Bone marrow (tissue), 2 donors: Measurements from ENCODE around the gene KCNC1.

ENCODE experiments used
- DNase-seq, 2 donors: peaks; one replicate each; lab custom pipeline; 2025; lab: John Stamatoyannopoulos, UW

Gene KCNC1

DNA sequence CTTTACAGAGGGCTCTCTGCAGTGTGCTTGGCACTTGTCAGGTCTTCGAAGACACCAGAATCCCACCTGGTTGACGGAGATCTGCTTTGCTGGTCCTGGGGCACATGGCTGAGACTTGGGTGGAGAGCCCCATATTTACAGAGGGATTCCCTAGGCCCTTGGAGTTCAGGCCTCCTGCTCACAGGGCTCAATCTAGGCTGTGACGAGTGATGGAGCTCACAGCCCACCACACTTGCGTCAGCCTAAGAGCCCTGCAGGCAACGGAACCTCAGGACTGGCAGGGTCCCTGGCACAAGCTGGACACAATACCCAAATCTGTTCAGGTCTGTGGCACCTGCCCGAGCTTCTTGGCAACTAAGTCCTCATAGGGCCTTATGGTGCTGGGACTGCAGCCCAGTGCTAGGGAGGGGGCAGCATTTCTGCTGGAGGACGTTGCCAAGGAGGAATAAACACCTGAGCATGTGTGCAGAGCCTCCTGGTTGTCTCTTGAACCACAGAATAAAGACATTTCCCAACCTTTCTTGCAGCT is 59.1 kb downstream of the KCNC1 start:
- no peak for DNase-seq

DNA sequence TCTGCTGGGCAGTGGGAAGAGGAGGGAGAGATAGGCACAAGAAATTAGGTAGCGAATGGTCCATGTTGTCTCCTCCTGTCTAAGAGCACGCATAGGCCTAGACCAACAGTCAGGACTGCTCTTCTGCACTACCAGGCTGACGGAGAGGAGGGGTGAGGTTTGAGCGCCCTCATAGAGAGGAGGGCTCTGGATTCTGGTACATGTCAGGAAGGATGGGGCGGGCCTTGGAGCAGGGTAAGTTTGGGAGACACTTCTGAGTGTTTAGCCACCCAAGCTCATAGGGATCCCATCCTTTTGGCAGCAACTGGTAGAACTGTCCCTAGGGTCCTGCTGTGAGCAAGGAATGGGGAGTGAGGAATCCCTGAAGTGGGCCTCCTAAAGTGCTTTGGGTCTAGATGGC is 60.4 kb downstream of the KCNC1 start:
- DNase-seq = no peak

DNA sequence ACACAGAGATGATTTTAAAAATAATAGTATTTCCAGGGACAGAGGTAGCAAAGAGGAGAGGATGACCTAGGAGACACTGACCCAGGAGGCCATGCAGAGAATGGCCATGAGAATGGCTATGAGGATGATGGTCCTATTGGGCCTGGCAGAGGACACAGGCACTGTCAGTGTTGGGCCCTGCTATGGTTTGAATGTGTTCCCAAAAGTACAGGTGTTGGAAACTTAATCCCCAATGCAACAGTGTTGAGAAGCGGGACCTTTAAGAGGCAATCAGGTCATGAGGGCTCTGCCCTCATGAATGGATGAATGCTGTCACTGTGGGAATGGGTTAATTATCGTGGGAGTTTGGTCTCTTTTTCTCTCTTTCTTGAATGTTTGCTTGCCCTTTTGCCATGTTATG is 61.6 kb downstream of the KCNC1 start:
- no peak for DNase-seq

DNA sequence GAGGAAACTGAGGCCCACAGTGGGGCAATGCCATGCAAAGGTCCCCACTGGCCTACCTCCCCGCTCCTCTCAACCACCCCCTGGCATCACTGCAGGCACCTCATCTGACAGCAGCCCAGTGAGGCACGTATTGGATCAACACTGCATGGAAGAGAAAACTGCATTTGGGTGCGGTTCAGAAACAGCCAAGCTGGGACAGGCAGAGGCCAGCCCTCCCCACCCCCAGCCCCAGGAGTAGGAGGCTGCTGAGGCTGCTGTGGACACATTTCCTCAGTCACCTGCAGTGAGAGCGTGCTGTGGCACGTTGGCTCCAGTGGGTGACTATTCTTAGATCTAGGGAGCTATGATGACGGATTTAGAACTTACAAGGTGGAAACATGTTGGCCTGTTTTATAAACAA is 63.7 kb downstream of the KCNC1 start:
- no peak for DNase-seq

DNA sequence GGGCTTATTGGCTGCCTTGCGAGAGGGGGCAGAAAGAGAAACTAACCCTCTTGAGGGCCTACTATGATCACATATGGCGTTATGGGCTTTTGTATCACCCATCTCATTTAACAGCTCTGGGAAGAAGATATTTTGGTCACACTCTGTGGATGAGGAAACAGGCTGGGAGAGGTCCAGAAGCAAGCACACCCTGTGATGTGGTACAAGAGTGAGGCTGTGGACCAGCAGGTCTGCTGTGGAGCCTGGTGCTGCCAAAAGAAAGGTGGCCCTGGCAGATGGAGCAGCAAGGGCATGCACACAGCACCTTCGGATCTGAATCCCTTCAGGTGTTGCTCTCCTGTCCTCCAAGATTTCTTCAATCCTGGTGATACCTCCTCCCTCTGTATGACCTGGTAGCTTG is 64.1 kb downstream of the KCNC1 start:
- DNase-seq = no peak

DNA sequence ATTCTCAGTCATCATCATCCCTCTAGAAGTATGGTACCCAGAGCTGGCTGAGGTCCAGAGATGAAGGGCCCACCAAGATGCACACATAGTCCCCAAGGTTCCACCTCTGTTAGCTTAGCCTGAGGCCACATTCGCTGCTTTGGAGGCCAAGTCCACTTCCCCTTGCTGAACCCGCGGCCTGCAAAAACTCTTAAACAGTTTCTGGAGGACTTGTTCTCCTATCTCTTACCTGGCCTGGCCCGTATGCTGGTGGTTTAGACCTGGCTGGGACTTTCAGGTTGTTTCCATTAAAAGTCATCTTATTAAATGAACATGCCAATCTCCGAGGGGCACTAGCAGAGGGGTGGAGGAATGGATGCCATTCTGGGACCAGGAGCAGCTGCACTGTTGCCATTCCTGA is 64.6 kb downstream of the KCNC1 start:
- no peak for DNase-seq

DNA sequence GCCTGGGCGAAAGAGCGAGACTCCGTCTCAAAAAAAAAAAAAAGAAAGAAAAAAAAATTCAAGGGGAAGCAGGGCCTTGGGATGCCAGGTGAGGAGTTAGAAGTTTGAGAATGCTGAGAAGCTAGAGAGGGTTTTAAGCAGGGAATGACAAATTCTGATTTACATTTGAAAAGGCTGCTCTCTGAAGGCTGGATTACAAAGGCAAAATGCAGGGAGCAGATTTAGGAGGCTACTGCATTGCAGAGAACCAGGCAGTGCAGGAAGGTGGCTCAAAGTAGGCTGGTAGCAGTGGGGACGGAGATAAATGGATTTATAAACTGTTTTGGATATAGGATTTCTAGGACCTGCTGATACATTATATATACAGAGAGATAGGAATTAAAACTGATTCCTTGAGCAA is 66.6 kb downstream of the KCNC1 start:
- DNase-seq = no peak

DNA sequence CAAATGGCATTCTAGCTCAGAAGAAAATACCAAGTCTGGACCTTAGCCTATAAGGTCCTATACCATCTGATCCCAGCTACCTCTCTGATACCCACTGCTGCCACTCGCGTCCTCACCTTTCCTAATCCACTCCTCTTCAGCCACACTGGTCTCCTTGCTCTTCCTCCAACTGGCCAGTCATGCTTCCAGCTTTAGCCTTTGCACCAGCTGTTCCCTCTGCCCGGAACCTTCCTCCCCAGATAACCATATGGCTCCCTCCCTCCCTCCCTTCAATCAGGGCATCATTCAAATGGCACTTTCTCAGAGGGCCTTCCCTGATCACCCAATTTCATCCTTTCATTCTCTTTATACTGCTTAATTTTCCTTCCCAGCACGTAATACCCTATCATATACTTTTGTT is 67.9 kb downstream of the KCNC1 start:
- DNase-seq = no peak

DNA sequence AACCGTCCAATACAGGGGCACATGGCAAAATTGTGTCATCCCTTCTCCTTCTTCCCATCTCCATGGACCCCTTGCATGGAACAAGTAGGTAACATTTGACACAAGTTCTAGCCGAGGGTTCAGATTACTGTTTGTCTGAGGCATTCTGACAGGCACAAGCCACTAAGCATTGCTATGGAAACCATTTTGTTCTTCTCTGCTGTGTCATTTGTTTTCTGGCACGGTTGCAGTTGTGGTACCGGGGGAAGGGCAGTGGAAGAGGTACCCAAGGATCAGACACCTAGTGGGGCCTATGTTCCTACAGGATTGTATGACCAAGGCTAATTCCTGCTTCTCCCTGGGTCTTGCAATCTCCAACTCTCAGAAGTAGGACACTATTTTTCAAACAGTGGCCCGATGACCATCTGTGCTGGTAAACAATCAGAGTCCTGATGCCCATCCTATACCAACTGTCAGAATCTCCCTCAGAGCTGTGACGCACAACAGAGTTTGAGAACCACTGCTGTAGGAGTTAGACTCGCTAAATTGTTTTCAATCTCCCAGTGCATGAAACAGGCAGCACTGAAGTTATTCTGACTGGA is 69.3 kb downstream of the KCNC1 start:
- DNase-seq = no peak

DNA sequence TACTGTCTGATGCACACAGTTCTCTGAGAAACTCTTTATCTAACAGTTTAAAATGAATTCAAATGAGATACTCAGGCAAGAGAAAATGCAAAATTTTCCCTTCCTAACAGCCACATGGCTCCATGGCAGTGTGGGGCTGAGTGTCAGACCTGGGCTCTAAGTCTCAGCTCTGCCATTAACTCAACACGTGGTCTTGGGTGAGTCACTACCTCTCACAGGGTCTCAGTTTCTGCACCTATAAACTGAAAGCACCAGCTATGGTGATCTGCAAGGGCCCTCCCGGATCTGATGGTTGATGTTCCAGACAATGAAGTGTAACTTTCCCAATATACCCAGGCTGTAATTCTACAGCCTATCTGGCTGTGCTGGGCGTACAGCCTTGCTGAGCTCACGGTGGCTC is 70.5 kb downstream of the KCNC1 start:
- no peak for DNase-seq

DNA sequence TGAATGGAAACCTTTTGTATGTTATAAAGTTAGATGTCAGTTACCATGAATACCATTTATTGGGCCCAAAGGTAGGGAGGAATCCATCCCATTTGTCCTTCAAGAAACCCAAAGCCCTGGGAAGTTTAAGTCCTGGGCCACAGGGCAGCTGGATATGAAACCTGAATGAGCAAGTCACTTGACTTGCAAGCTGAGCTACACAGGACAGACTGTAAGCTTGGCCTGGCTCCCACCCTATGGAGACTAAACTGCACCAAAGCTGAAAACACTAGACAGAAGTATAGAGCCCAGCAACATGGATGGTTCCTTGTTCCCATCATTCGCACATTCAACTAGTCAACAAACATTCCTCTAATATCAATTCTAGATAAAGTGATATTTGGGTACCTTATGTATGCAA is 71.3 kb downstream of the KCNC1 start:
- no peak for DNase-seq

DNA sequence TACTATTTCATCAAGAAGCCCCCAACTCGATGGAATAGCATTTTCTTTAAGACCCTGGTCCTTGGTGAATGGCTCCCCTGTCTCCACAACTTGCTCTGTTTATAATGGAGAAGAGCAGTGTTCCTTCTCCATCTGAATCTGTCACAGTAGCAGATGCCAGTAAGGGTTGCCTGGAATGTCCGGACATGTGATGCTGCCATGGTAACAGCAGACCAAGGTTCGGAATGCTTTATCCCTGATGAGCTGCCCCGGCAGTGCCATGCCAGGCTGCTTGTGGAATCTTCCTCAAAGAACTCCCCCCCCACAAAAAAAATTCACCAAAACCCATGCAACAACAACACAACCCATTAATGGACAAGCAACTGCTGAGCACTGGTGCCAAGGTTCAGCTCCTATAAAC is 72.5 kb downstream of the KCNC1 start:
- no peak for DNase-seq

DNA sequence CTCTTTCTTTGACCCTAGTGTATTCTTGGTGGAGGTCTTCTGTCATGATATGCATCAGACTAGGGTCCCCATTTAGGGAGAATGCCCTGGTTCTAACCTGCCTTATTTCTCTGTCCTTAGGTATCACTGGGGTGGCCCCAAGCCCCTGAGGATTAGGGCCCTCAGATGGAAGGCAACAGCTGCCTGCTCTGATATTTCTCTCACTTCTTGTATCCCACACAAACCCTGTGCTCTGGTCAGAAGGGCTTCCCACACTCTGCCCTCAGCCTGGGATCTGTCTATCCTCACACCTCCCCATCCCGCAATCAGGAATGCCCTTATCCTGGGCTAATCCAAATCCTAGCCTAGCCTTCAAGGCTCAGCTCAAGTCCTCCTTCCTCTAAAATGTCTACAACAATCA is 75.5 kb downstream of the KCNC1 start:
- DNase-seq = no peak

DNA sequence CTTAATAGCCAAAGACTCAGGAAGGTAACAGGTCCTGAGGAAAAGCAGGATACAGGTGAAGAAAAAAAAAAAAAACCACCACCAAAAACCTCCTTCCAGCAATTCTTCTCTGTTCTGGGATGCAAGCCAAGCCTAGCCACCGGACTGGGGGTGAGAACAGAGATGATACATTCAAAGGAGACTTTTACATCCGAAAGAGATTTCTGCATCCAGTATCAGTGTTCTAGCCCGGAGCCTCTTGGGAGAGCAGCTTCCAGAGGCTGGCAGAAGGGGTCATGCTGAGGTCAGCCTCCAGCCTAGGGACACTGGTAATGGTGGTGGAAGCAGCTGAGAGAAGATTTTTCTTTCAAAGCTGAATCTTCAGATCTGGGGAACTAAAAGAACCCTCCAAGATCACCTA is 76.2 kb downstream of the KCNC1 start:
- DNase-seq = no peak

DNA sequence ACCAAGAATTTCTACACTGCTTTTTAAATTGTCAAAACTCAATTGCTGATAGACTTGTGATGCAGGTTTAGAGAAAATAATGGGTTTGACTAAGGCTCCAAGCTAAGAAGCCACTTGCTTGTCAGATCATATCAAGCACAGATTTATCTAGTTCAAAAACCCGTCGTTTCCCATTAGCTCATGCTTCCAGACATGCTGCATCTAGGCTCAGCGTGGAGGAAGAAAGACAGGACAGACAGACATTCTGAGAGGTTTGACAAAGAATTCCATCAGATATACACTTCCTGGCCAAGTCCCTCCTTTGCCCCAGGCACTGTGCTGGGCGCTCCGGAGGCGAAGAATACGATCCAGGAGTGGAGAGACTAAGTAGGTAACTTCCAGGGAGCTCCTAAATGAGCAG is 76.8 kb downstream of the KCNC1 start:
- no peak for DNase-seq

DNA sequence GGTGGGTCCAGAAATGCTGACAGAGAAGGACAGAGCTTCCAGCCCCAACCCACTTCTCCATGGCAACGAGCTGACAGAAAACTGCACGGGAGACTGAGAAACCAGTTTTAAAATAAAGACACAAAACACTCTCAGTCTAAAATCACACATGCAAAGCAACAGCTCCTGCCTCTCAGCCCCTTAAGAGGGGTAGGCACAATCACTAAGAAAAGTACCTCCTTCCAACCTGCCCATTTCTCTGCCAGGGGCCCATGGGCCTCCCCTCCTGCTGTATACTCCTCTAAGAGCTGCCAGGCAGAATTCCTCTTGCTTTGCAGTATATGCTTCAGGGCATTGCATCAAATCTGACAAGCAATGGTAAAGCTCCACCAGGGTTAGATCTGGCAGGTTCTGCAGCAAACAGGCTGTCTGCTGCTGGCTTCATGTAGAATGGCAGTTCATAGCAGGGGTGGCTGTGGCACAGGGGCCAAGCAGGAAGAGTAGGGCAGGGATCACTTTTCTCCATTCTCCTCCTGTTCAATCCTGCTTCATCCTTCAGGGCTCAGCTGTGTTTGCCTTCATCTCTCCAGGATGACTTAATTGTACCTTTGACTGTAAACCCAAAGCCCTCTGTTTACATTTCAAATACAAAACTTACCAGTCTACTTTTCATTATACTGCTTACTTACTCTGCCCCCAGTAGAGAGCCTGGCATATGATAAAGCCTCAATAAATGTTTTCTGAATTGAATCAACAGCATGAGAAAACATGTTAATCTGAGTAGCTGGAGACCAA is 77.7 kb downstream of the KCNC1 start:
- DNase-seq = no peak

DNA sequence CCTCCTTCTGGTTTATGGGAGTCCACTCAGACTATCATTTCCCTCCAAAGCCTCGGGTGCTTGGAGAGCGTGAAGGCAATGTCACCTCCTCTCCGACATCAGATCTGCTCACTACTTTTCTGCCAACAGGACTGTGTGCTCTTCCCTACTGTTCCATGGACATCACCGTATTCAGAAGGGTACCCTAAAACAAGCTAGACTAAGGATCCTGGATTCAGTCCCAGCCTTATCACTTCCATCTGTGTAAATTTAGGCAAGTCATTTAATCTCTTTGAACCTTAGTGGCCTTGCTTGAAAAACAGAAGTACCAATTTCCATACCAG is 78.2 kb downstream of the KCNC1 start:
- no peak for DNase-seq

DNA sequence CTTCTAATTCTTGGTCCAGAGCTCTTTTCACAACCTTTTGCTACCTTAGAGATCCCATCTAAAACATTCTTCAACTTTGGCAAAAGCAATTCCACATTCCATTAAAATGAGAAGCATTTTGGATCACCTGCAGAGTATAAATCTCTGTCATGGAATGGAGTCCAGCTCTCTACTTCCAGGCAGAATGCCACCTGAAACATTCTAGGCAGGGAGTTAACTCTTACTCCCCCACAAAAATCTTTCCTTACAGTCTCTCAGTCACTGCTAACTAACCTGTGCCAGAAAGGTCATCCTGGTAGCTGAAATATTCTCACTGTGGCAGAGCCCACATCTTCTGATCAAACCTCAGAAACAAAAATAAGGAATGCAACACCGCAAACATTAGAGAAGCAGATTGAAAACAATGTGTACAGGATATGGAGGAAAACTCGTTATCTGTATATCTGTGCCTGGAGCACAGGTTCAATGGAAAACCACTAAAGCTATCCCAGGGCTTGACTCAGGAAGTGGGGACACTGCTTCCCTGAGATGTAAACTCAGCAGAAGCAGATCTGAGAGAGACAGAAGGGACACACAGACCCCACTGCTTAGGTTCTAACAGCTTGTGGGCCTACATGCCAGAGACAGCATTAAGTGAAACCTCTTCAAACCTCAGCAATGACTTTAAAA is 78.9 kb downstream of the KCNC1 start:
- no peak for DNase-seq

DNA sequence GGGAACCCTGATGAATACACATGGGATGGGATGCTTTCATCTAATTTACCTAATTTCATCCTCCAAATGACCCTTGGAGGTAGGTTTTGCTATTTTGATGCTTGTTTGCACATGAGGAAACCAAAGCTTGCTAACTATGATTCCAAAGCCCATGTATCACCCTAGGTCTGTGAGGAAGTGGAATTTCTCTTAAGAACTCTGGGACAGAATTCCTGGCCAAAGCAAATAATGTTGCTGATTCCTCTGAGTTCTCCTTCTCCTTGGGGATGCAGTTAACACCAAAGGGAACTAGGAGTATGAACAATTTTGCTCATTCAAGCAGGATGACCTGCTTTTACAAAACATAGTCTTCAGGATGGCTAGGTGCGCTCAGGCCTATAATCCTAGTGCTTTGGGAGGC is 80.0 kb downstream of the KCNC1 start:
- DNase-seq = no peak

DNA sequence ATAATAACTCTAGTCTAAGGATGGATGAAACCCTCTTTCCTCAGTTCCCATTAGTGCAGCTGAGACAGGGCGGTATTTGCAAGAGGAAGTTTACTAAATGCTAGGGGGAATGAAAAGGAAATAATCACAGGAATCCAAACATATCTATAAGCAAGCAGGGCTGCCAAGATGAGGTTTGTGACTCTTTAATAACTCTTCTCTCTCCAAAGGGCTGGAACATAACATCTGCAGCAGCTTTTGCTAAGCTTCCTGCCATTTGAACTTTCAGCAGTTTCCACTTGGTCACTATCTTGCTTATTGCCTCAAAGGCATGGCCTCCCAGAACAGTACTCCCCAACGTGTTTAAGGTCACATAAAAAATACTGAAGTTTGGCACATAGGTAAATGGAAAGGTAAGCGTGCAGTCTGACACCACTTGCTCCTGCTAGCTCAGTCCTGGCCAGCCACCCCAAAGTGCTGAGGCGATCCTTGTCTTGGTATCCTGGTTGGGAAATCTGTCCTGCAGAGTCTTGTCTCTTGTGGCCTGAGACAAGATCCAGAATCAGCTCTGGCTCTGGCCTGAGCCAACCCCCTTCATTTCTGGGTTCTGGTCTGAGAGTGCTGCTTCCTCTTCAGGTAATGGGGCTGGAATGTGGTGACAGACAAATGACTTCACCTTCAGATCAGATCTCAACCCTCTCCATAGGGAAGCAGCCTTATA is 81.8 kb downstream of the KCNC1 start:
- DNase-seq = no peak

DNA sequence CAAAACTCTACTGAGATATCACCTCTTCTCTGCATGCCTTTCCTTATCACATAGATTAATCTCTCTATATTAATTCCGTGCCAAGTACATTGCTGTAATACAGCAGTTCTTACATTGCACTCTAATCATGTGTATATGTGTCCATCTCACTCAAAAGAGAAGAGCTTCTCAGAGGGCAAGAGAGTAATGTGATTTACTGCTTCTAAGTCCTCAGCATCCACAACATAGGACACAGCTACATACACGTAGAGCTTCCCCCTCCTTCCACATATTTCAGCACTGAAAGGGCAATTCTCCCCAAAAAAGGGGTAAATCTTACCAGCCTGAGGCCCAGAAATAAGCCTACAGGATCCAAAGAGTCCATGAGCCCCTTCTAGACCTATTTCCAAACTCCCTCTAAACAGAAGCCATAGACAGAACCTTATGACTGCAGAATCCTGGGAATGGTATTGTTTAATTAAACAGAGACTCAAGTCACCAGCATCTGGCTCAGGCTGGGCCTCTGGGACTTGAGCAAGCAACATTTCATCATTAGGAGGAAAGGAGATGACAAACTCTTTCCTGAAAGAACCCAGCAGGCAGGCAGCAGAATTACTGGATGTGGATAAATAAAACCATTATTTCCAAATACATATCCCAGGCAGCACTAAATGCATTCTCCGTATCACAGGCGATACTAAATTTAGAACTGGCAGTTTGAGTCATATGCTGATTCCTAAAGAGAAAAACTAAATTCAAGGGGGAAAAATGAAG is 87.2 kb downstream of the KCNC1 start:
- DNase-seq = no peak

DNA sequence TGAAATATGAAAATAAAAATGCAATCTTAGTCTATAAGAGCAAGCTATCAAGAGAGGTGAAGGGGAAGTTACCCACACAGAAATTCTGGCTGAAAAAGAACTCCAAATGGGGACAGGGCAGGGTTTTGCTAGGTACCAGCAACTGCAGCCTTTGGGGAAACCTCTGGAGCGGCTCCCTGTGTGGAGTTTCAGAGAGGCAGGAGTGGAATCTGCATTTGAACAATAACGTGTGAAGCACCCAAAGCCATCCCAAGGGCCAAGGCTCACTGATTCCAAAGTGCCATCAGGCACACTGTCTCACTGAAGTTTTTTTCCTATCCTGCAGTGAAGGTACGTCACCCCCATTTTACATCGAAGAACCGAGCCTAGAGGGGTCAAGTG is 87.8 kb downstream of the KCNC1 start:
- no peak for DNase-seq
